ENCODE measurements around the gene RNF19B.
"Not testable (repeated sequence)": the region's sequence is repeated elsewhere in the genome, so short reads cannot be mapped to it uniquely, and the experiment has no call there.

The RNF19B gene

DNA sequence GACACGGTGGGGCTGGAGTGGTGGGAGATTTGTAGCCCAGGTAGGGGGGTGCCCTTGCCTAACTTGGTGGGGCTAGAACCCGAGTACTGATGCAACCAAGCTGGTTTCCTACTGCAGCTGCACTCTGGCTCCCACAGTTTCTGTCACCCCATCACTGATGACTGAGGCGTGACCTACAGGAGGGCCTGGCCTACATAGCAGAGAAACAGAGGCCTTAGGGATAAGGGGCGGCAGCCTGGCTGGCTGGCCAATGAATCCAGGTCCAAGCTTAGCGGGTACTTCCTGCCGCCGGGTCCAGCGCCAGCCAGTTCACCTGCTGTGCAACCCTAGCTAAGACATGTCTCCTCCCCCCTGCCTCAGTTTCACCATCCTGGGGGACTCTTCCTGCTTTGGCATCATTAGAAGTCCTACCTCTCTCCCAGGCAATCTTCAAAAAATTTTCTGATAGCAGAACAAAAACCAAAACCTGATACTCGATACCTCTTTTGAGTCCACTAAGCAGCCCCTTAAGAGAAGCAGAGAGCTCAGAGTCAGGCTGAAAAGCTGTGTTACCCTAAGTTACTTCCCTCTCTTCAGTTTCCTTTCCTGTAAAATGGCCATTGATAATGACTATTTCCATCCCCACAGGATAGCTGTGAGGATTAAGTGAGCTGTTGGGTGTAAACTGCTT is 27.3 kb upstream of the RNF19B start:
- DNase-seq, result no peak

DNA sequence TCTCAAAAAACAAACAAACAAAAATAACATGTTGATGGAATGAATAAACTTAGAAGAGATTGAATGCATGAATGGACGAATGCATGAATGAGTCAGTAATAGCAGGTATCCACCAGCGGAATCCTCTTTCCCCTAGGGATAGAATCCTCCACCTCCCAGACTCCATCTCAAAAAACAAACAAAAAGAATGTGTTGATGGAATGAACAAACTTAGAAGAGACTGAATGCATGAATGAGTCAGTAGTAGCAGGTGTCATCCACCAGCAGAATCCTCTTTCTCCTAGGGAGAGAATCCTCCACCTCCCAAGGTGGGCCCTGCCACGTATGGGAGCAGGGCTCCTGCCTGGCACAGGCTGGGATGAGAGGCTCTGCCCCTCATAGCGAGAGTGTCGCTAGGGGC is 26.8 kb upstream of the RNF19B start:
- no peak for DNase-seq

DNA sequence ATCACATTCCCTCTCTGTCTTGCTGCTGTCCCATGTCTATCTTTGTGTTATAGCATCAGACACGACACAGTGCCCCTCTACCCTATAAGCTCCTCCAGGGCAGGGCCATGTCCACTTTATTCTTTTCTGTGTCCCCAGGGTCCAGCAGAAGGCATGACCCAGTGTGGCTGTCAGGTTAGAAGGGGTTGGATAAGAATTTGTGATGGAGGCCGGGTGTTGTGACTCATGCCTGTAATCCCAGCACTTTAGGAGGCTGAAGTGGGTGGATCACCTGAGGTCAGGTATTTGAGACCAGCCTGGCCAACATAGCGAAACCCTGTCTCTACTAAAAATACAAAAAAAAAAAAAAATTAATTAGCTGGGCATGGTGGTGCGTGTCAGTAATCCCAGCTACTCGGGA is 26.3 kb upstream of the RNF19B start:
- DNase-seq, result no peak

DNA sequence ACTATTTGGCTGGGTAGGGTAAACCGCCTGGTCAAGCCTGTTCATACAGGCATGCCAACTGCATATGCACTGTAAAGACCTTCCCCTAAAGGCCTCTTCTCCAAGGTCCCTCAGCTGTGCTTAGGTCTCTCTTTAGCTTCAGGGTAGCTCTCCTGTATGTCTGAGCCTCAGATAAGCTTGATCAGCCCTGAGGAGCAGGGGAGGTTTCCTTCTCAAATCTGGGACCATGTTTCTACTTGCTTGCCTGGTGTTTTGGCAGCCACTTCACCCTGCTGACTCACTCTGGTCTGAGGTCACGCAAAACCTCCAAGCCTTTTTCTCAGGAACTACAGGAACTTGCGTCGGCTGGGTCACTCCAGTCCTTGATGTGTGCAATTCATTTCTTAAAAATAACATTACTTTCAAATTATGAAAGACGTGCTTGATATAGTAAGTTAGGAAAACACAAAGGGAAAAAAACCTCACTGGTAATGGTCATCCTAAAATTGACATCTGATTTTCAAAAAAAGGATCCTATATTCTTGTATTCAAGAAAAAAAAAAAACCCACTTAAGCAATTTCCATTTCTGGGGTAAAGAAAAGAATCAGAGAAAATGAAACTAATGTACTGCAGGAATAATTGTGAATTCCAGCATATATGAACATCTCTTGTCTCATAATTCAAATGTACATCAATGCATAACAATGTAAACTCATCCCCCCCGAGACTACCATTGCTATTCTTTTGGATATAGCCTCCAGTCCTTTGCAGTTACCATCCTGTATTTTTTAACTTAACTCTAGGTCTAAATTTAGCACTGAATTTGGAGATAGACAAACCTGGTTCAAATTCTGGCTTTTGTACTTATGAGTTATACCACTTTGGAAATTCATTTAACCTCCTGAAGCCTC is 24.8 kb upstream of the RNF19B start:
- DNase-seq, result no peak

DNA sequence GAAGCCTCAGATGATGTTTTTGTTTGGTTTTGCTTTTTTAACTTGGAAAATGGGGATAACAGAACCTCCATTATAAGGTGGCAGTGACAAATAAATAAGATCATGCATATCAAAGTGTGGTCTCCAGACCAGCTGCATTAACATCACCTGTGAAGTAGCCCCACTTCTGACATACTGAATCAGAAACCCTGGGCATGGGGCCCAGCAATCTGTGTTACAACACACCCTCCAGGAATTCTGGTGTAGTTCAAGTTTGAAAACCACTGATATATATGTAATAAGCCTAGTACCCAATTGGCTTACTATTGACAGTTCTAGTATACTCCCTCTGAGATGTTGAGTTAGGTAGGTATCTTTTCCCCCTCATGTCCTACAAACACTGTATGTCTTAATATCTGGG is 24.1 kb upstream of the RNF19B start:
- no peak for DNase-seq

DNA sequence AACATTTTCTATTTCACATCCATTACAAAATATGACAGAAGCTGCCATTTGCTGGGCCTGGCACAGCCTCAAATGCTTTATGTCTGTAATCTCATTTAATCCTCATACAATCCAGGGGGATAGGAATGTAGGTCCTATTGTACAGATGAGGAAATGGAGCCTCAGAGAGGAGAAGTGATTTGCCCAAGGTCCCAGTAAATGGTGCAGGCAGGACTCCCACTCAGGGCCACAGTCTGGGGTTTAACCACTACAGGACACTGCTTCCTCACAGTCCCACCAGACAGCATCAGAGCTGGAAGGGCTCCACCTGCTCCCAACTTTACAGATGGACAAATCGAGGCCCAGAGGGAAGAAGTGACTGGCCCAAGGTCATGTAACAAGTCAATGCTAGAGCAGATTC is 20.6 kb upstream of the RNF19B start:
- DNase-seq, result no peak

DNA sequence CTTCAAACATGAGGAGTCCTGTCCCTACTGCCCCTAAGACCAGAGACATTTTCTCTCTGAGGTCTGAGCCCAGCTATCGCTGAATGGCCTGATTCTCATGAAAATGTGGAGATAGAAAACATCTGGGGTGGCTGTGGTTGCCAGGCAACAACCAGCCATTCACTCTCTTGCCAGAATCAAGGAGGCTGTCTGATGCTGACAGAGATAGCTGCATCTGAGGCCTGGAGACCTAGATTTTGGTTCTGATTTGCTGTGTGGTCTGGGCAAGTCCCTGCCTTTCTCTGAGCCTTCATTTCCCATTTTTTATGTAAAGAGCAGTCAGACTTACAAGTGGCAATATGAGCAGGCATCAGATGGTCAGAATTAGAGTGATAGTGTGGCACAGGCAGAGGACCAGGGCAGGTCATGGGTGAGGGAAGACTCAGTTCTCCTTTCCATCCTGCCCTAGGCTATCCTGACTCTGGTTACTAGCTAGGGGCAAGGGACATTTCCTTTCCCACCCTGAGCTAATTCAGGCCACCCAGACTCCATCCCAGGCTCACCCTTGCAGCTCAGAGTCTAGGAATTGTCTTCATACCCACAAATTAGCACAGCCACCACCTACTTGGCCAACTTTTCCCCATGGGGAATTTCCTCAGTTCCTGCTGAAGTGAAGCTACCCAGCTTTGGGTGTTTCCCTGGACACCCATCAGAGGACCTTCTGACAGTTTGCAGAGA is 20.0 kb upstream of the RNF19B start:
- no peak for DNase-seq

DNA sequence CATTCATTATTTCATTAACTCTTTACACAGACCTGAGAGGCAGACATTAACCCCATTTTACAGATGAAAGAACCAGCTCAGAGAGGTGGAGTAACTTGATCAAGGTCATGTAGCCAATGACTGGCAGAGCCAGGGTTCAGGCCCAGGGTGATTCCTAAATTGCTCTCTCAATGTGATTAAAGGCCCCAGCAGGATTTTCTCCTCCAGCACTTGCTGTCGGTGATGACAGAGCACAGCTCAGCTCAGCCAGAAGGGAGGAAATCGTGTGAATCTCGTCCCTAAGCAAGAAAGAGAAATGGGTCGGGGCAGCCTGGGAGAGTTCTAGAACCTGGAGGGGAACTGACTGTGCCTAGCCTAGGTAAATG is 19.5 kb upstream of the RNF19B start:
- no peak for DNase-seq

DNA sequence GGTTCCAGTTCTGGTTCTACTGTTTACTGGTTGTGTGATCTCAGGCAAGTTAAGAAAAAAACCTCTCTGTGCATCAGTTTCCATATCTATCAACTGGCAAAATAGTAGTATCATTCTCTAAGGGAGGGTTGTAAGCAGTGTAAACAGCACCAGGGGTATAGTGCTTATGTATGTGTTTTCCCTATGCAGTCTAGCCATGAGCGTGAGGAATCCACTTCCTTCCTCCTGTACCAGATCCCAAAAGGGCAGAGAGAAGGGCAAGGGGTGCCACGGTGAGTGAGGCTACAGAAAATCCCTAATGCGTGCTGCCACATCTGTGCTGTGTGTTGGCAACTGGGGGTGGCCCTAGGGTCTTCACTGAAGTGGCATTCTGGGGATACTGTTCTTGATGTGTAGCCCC is 18.4 kb upstream of the RNF19B start:
- DNase-seq, result no peak

DNA sequence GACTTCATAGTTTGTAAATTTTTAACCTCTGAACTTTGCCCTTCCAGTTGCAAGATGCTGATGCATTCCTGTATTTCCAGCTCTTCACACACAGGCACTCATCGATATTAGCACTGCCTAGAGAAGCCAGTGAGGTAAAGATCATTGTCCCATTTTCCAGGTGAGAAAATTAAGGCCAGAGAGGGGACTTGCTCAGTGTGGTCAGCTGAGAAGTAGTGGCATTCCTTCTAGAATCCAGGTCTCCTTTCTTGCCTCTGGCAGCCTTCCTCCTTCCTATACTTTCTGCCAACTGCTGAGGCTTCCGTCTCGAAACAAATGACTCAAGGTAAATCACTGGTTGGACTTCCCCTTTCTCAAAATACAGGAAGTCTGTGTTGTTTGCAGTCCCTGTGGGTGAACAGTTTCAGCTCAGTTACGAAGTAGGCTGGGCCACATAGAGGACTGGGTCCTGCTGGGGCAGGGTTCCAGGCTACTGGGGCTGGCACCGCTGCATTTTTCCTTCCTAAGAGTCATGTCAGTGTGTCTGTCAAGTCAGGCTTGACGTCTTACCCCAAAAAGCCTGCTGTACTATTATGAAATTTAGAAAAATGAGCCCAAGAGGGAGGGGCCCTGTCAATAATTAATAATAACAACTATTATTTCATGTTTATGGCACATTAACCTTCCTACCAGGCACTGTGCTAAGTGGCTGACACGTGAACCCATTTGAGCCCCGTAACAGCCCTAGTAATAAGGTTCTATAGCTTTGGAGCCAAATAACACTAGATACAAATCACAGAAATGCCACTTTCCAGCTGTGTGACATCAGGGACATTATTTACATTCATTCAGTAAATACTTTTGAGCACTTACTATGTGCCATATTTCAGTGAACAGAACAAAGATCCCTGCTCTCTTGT is 16.6 kb upstream of the RNF19B start:
- no peak for DNase-seq

DNA sequence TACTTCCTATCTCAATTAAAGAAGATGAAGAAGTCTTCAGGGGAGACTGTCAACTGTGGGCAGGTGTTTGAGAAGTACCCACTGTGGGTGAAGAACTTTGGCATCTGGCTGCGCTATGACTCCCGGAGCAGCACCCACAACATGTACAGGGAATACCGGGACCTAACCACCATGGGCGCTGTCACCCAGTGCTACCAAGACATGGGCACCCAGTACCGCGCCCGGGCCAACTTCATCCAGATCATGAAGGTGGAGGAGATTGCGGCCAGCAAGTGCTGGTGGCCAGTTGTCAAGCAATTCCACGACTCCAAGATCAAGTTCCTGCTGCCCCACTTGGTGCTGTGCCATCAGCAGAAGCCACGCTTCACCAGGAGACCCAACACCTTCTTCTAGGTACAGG is 15.5 kb upstream of the RNF19B start:
- DNase-seq, result no peak

DNA sequence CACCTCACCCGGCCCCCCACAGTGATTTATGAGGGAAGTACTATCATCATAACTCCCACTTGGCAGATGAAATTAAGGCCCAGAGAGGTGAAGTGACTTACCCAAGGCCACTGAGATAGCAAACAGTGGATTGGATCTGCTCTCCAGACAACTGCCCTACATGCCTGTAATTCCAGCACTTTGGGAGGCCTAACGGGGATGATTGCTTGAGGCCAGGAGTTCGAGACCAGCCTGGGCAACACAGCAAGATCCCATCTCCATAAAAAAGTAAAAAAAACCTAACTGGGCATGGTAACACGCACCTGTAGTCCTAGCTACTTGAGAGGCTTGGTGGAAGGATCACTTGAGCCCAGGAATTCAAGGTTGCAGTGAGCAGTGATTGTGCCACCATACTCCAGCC is 14.2 kb upstream of the RNF19B start:
- DNase-seq, result no peak

DNA sequence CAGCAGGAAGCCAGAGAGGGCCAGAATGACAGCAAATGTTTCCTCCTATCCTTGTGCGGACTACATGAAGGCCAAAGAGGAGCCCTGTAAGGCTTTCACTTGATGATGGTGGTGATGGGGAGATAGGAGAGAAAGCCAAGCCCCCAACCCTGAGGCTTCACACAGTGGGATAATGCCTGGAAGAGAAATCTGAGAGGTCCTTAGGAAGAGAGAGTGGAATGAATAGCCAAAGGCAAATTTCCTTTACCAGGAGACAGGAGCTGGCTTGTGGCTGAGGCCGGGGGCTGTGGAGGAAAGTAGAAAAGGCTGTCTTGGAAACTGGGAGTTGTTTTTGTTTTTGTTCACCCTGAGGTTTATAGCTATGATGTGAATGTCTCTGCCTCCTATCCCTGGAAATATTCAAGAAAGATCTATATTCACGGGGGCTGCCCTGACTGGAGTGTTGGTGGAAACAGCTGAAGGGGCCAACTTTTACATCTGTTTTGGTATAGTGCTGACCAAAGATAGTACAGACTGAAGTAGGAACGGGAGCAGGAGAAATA is 13.0 kb upstream of the RNF19B start:
- no peak for DNase-seq

DNA sequence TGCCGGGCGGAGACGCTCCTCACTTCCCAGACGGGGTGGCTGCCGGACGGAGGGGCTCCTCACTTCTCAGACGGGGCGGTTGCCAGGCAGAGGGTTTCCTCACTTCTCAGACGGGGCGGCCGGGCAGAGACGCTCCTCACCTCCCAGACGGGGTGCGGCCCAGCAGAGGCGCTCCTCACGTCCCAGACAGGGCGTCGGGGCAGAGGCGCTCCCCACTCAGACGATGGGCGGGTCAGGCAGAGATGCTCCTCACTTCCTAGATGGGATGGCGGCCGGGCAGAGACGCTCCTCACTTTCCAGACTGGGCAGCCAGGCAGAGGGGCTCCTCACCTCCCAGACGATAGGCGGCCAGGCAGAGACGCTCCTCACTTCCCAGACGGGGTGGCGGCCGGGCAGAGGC is 10.4 kb upstream of the RNF19B start:
- DNase-seq, result not testable (repeated sequence)

DNA sequence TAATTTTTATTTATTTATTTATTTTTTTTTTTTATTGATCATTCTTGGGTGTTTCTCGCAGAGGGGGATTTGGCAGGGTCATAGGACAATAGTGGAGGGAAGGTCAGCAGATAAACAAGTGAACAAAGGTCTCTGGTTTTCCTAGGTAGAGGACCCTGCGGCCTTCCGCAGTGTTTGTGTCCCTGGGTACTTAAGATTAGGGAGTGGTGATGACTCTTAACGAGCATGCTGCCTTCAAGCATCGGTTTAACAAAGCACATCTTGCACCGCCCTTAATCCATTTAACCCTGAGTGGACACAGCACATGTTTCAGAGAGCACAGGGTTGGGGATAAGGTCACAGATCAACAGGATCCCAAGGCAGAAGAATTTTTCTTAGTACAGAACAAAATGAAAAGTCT is 8.8 kb upstream of the RNF19B start:
- not testable (repeated sequence) for DNase-seq

DNA sequence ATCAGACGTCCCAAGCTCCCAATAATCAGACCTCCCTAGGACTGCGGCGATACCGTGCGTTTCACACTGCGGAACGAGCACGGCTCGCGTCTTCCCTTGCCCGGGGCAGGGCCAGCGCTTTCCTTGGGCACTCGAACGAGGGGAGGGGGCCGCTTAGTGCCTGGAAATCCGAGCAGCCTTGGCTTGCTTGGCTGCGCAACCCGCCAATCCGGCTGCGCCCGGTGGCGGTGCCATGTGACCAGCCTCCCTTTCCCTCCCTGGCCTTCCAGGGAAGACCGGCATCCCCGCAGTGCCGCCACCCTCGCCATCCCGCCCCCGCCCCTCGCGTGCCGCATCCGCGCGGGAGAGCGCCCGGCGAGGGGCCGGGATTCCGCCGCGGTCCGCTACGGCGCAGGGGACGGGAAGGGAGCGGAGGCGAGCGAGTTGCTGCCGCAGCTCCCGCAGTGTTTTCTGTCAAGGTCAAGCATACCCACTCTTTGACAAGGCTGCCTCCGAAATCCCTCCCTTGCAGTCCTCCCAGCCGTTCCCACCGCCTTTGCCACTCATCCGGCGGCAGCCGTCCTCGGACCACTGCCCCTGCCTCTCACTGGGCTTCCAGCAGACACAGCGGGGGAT is 8.3 kb upstream of the RNF19B start:
- peak; percentile 35 for DNase-seq

DNA sequence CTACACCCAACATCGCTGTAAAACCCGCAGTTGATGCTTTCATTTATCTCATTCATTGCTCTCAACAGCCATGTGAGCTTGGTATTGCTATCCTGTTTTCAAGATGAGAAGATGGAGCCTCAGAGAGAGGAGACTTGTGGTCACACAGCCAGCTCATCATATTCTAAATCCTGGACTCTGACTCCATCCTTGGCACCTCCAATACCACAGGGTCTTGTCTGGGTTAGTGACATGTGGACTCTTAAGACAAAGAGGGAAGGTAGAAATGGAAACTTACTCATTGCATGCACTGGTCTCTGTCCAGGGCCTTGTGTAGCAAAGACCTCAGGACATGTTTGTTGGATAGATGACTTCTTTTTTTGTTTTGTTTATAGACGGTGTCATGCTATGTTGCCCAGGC is 7.0 kb upstream of the RNF19B start:
- DNase-seq, result no peak

DNA sequence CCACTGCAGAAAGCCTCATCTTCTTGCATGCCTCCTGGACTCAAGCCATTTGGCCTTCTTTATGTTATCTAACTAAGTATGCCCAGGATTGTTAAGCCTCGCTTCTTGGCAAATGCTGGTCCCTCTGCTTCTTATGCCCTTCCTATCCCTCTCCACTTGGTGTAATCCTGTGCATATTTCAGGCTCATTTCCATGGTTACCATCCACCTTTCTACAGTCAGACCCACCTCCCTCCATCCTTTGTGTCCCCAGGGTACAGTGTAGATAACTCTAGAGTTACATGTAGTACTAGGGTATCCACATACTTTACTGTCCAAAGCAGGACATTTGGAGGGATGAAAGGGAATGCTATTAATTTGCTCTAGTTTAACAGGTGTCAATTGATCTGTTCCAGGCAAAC is 6.5 kb upstream of the RNF19B start:
- no peak for DNase-seq

DNA sequence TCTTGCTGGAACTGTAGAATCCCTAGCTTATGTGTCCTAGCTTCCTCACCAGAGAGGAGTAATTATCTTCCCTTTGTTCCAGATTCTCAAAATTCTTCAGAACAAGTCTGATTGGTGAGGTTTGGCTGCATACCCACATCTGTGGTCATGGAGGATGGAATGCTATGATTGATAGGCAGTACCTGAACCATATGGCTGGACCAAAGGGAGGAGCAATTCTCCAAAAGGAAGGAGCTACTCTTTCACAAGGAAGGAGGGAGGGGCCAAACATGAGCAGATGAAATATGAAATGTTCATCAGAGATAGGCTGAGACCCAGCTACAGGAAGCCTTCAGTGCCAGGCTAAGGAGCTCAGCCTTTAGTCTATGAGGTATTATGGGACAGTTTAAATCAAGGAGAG is 5.0 kb upstream of the RNF19B start:
- DNase-seq, result no peak

DNA sequence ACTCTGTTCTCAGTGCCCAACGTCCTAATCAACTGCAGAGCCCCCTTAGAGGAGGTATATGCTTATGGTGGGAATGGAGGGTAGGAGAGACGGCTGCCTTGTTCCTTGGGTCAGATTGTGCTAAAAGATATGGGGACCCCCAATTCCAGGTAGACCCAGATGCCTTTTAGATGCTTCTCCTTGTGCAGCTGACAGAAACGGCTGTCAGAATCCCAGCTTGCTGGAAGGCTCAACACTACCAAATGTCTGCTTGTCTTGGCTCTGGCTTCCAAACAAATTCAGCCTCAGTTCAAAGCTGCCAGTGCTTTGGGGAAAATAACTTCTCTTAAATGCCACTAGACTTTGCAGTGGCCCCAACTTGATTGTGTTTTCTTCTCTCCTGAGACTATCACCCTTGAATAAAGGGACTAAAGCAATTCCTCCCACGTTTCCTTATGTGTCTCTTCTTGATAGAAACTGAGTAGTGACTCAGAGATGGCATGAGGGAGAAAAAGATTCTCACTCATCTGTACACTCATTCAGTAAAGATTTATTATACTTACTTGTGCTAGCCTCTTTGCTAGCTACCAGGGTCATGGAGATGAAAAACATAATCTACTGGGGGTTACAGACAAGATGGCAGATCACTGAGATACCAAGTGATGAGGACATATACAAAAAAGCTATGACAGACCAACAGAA is 3.4 kb upstream of the RNF19B start:
- no peak for DNase-seq

DNA sequence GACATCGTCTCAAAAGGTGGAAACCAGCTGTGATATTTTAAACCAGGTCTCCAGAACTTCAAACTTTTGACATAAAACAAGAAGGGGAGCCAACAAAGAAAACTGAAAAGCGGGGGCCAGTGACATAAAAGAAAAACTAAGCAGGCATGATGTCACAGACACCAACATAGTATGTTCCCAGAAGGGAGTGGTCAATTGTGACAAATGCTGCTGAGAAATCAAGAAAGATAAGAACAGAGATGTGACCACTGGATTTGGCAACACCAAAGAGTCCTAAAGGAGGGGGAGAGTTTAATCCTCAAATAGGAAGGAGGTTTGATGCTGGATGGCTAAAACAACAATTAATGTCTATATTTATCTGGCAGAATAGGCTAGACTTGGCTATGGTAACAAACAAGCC is 2.3 kb upstream of the RNF19B start:
- no peak for DNase-seq
